Hematopoietic multipotent progenitor cell treated with erythropoietin and hydrocortisone succinate and interleukin-3 and kit ligand, for 15 days (in vitro differentiated cells): ENCODE data around the gene TMEM271.
"Not testable (repeated sequence)": the region's sequence is repeated elsewhere in the genome, so short reads cannot be mapped to it uniquely, and the experiment has no call there.

Experiments
- DNase-seq: peaks from one replicate; pipeline ENCODE4 v3.0.0-alpha.2; 2015; ENCODE audit warnings: low spot score

Gene TMEM271

DNA sequence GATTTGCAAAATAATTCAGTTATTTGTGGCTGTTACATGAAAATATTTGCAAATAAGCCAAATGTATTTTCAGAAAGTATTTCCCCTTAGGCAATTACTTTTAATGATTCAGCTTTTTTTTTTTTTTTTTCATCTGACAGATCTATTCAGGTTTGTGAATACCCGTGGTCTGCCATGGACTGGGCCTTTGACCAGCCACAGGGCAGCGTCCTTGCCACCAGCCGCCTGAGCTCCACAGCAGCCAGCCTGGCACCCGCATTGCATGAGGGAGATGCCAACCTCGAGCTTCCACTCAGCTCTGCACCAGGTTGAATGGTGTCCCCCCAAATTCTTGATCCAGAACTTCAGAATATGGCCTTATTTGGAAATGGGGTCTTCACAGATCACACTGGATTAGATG is 14.7 kb downstream of the TMEM271 start:
- DNase-seq, result no peak

DNA sequence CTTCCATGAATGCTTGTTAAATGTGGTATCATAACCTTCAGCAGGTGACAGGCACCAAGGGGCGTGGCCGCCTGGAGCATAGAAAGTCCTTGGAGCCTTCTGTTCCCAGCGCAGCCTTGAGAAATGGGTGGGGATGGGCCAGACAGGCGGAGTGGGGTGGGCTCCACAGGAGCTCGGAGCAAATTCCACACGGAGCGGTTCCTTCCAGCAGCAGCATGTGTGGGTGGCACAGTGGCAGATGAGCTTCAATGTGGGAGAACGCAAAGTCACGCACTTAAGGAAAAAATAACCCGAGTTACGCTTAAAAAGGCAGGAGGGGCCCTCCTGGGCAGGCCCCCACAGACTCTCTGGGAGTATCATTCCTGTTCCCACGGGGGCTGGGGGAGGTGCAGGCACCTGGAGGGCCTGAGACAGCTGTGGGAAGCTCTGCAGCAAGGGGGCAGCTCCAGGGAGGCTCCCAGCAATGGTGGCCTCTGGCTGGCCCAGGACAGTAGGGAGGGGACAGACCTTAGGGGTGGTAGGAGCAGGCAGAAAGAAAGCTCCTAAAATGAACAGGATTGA is 15.3 kb downstream of the TMEM271 start:
- no peak for DNase-seq

DNA sequence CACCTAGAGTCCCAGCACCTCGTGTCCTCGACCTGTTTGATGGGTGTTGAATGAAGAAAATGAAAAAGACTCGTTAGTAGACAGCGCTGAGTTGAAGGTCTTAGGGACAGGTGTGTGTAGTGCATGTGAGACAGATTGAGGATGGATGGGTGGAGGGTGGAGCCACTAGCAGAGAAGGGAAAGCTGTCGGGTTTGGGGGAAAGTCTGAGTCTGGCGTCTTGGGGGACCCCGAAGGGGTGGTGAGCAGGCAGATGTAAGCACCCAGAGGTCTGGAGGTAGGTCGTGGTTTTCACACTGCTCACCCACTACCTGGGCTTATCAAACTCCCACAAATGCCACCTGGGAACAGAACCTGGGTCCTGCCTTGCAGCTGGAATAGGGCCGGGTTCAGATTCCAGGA is 16.0 kb downstream of the TMEM271 start:
- no peak for DNase-seq

GRCh38 chr4:555566-556275 is 20.4 kb downstream of the TMEM271 start:
- DNase-seq, result no peak

DNA sequence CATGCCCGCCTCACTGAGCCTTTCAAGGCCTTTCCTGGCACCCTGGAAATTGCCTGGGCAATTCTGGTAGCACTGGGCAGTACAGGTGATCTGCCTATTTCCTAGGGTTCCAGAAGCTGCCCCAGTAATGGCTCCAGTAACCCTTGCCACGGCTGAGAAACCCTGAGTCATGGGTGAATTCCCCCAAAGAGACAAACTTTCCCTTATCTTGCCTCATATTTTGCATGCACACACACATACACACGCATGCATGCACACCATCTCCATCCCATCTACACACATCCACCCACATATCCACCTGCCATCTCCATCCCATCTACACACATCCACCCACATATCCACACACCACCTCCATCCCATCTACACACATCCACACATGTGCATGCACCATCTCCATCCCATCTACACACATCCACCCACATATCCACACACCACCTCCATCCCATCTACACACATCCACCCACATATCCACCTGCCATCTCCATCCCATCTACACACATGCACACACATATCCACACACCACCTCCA is 21.2 kb downstream of the TMEM271 start:
- not testable (repeated sequence) for DNase-seq

DNA sequence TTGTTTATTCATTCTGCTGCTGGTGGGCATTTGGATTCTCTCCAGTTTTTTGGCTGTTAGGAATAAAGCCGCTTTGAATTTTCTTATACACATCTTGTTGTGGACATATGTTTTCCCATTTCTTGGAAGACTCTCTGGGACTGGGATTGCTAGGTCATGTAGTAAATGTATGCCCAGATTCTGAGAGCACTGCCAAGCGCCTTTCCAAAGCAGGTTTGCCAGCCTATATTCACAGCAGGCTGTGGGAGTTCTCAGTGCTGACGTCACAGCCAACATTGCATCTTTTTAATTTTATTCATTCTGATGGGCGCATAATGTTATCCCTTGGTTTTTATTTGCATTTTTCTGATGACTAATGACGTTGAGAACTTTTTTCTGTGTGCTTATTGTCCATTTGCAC is 24.1 kb downstream of the TMEM271 start:
- DNase-seq, result no peak

DNA sequence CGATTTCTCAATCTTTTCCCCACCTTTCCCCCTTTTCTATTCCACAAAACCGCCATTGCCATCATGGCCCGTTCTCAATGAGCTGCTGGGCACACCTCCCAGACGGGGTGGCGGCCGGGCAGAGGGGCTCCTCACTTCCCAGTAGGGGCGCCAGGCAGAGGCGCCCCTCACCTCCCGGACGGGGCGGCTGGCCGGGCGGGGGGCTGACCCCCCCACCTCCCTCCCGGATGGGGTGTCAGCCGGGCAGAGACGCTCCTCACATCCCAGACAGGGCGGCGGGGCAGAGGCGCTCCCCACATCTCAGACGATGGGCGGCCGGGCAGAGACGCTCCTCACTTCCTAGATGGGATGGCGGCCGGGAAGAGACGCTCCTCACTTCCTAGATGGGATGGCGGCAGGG is 25.8 kb downstream of the TMEM271 start:
- not testable (repeated sequence) for DNase-seq

DNA sequence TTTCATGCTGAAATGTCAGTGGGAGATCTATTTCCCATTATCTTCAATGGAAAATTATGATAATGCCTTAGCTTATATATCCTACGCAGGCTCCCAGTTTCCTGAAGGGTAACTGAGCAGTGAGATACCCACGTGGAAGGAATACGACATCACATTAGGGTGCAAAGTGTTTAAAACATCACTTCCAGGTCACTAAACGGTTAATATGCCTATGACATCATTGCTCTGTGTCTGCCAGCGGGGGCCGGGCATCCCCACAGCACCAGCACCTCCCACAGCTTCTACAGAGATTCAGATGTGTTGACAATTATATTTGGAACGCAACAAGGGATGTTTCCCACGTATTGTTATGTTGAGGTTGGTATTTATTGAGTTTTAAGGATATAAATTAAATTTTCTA is 27.1 kb downstream of the TMEM271 start:
- DNase-seq, result no peak

- DNase-seq, result no peak
These were observed 30.5 kb downstream of the TMEM271 start for GRCh38 chr4:545612-546011.

GRCh38 chr4:544386-545105 is 31.5 kb downstream of the TMEM271 start:
- no peak for DNase-seq

DNA sequence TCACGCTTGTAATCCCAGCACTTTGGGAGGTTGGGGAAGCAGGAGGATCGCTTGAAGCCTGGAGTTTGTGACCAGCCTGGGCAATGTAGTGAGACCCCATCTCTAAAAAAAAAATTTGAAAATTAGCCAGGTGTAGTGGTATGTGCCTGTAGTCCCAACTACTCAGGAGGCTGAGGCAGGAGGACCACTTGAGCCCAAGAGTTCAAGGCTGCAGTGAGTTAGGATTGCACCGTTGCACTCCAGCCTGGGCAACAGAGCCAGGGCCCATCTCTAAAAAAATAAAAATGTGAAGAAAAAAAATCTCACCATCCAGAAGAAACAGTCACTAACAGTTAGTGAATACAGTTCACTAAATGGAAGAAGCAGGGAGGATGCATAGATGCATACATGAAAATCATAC is 34.8 kb downstream of the TMEM271 start:
- DNase-seq, result no peak

DNA sequence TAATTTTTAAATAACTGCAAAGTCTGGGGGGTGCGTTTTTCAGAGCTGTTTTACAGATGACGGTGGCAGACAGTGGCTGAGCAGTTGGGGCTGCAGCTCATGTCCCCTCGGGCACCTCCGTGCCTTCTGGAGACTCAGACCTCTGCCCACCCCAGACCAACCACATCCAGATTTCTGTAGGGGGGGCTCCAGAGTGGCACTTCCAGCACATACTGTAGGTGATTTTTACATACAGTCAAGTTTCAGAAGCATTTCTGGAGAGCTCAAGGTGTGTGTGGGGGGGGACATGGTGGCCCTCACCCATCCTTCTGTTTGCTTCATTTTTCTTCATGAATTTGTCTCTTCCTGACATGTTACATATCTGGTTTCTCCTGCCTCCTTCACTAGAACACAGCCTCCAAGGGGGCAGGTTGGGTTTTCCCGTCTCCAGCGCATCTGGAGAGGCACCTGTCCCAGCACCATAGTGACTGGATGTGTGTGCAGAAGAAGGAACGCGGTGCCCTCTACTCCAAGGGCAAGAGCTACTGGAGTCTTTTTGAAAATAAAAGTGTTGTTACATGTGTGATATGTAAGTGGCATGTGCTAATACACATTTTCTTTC is 37.5 kb downstream of the TMEM271 start:
- no peak for DNase-seq

- no peak for DNase-seq
These were observed 38.4 kb downstream of the TMEM271 start for GRCh38 chr4:537436-538264.

DNA sequence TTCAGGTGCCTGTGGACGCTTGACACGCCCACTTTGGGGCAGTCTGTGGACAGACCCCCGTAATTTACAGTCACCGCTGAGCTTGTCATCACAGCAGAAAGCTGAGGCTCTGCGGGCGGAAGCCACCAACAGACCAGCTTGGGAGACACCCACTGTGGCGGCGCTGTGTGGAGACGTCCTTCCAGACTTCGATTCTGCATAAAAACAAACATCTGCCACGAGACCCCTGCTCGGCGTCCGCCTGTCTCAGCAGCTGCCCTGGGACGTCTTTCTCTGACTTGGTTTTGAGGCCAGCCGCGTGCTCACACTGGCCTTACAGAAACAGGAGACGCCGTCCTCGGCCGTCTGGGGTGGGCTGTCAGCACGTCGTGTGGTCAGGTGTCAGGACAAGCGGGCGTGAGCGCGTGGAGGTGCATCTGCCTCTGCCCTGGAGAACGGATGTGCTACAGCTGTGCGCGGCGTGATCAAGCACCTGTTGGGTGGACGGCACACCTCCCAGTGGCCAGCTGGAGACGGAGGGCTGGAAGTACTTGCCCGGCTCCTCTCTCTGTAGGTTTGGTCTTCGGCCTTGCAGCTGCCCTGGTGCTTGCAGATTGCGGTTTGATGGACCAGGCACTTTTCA is 39.6 kb downstream of the TMEM271 start:
- no peak for DNase-seq

DNA sequence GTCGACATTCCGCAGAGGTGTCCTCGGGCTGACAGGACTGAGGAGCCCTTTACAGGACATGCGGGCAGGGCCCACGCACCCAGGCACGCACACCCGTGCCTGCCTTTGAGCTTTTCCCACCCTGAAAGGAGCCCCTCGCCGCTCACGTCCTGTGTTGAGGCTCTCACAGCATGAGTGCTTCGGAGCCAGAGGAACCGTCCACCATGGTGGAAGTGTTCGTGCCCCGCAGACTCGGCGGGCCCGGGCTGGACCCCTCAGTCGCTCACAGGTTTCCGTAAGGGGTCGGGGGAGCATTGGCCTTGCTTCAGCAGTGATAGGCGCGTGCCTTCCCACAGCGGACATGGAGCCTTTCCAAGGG is 40.2 kb downstream of the TMEM271 start:
- no peak for DNase-seq

GRCh38 chr4:535181-535923 is 40.7 kb downstream of the TMEM271 start:
- no peak for DNase-seq

DNA sequence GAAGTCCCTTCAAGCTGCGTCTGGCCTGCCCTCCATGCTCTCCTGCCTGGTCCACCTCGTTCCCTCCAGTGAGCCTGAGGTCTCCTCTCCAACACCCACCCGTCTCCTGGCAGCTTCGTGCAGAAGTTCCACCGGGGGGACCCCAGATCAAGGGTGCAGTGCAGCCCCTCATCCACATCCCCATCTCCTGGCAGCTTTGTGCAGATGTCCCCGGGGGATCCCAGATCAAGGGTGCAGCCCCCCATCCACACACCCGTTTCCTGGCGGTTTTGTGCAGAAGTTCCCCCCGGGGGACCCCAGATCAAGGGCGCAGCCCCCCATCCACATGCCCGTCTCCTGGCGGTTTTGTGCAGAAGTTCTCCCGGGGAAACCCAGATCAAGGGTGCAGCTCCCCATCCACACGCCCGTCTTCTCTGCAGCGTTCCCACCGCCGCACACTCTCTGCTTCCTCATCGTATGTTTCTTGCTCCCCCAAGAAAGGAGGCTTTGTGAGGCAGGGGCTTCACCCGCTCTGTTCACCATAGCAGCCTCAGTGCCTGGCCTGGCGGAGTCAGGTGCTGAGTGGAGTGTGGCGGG is 41.4 kb downstream of the TMEM271 start:
- DNase-seq, result no peak

DNA sequence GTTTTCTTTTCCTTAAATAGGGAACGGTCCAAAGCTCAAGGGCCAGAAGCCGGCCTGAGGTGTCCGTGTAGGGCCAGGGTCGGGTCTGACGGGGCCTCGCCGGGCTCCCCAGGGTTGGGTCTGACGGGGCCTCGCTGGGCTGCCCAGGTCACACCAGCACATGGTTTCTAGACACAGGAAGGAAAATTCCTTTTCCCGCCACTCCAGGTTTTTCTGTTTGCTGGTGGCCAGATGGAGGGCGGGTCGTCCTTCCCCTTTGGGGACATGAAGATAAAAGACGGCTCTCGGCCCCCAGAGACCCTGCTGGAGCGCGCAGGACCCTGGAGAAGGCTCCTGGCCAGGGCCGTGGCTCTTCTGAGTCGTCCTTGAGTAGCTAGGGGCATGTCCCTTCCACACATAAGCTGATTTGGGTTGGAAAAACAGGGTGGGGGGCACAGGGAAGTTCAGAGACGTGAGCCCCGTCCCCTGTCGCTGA is 42.0 kb downstream of the TMEM271 start:
- no peak for DNase-seq

- no peak for DNase-seq
These were observed 42.6 kb downstream of the TMEM271 start for GRCh38 chr4:533318-534100.
